ENCODE measurements around the gene MROH9. TPM values are rescaled to one million over a fixed set of nuclear protein-coding genes. Genes with fewer than 3 reads are reported as not detected.

The MROH9 gene
- total and polyA plus RNA-seq, 2 experiments from 2014 or later = 0.06 TPM; not detected in 1

- no peaks in the 10 kb centered on the region for H3K9me3 Mint-ChIP-seq
- no peak for TF ChIP-seq JUNB (IDR thresholded peaks at IDR 0.05; ENCODE audit: unreplicated experiment)
- no peak for TF ChIP-seq ETS1 (IDR thresholded peaks at IDR 0.05)
- no peak for TF ChIP-seq EZH2 (IDR thresholded peaks at IDR 0.05; ENCODE audit: low read depth, unreplicated experiment)
- TF ChIP-seq POLR2AphosphoS5 (IDR thresholded peaks at IDR 0.05; ENCODE audit: low read depth) = no peak
- TF ChIP-seq ZNF462 (CRISPR knock-in tag; IDR thresholded peaks at IDR 0.05) = no peak
- no peak for TF ChIP-seq EZH2phosphoT487 (IDR thresholded peaks at IDR 0.05; ENCODE audit: unreplicated experiment)
- TF ChIP-seq NANOG (IDR thresholded peaks at IDR 0.05; ENCODE audit: borderline replicate concordance) = no peak
- TF ChIP-seq CREB1 (CRISPR knock-in tag; IDR thresholded peaks at IDR 0.05; ENCODE audit: low read depth) = no peak
- TF ChIP-seq STAT1 (IDR thresholded peaks at IDR 0.05; ENCODE audit: unreplicated experiment) = no peak
- Histone ChIP-seq H3K27ac (ENCODE audit: low read depth) (no peak overlapping the region), H2AFZ (no peak overlapping the region), H3K79me2 (replicated peaks; ENCODE audit: insufficient read depth) (no peaks in the 10 kb centered on the region), H4K20me1 (replicated peaks; ENCODE audit: insufficient read depth) (no peaks in the 10 kb centered on the region), H3K4me2 (no peak overlapping the region), H3K9me2 (ENCODE audit: insufficient read depth) (no peaks in the 10 kb centered on the region; the same call in 1 of the 2 replicates), H3K27me3 (ENCODE audit: insufficient read depth) (no peaks in the 10 kb centered on the region), H3K4me3 (no peak overlapping the region), H3K36me3 (ENCODE audit: insufficient read depth) (no peaks in the 10 kb centered on the region), H3F3A (replicated peaks; ENCODE audit: low read depth) (no peaks in the 10 kb centered on the region), H3K4me1 (ENCODE audit: insufficient read depth) (no peaks in the 10 kb centered on the region)
- H3K4me3 Mint-ChIP-seq = no peak overlapping the region
- no peaks in the 10 kb centered on the region for H3K36me3 Mint-ChIP-seq (ENCODE audit: low read depth)
- H3K27me3 Mint-ChIP-seq (ENCODE audit: insufficient read depth, low read depth, poor library complexity) = no peaks in the 10 kb centered on the region
- H3K4me1 Mint-ChIP-seq = no peaks in the 10 kb centered on the region
- DNase-seq (ENCODE audit: low spot score) (no peak), ATAC-seq (no peak)
- H3K27ac Mint-ChIP-seq = no peak overlapping the region
Measured at GRCh38 chr1:170986901-170987300, 51.6 kb downstream of the MROH9 start.

Measured in GM23338 (cell line).